DMS79 treated with DMSO at 0.1 percent for 48 hours (cell line): ENCODE measurements around the gene ORM2.
"Not testable (repeated sequence)": the region's sequence is repeated elsewhere in the genome, so short reads cannot be mapped to it uniquely, and the experiment has no call there.

Source experiments
- DNase-seq: peaks from one replicate; lab custom pipeline; 2025; lab: John Stamatoyannopoulos, UW

ORM2 gene

GRCh38 chr9:114332474-114333040, 2.9 kb downstream of the ORM2 start:
- DNase-seq, result not testable (repeated sequence)

DNA sequence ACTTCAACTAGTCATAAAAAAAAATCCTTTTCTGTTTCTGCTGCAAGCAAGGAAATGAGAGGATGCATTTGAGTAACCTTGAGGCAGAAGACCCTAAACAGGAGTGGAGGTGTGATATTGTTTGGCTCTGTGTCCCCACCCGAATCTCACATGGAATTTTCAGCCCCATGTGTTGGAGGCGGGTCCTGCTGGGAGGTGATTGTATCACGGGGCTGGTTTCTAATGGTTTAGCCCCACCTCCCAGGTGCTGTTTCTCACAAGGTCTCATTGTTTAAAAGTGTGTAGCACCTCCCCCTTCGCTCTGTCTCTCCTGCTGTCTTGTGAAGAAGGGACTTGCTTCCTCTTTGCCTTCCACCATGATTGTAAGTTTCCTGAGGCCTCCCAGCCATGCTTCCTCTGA, 4.0 kb downstream of the ORM2 start:
- DNase-seq, result not testable (repeated sequence)

DNA sequence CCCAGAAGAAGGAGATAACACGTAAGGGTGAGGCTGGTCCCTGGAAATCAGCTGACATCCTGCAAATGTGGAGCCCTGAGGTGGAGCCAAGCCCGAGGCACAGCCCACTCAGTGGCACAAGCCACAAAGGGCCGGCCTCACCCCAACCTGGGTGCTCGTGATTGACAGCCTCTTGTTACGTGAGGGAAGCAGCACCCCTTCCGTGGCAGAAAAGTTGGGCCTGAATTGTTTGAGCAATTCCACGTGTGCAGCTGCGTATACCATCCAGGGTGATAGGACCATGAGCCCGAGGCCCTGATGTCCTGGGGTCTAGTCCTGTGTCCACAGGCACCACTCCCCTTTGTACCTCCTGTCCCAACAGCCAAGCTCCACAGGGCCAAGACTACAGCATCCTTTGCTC, 4.8 kb downstream of the ORM2 start:
- DNase-seq, result no peak

DNA sequence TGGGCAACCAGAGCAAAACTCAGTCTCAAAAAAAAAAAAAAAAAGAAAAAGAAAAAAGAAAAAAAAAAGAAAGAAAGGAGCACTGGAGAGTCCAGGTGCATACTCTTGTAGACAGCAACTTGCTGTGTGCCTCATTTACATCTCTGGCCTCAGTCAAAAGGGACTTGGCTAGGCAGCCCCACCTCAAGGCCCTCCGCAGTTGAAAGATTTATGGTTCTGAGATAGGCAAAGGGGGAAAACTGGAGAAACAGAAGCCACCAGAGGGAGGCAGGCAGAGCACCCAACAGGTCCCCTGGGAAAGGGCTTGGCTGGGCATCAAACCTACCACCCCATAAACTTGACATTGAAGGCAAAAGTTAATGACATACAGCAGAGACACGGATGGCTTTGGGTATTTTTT, 6.1 kb downstream of the ORM2 start:
- no peak for DNase-seq

GRCh38 chr9:114336157-114336556, 6.5 kb downstream of the ORM2 start:
- no peak for DNase-seq

DNA sequence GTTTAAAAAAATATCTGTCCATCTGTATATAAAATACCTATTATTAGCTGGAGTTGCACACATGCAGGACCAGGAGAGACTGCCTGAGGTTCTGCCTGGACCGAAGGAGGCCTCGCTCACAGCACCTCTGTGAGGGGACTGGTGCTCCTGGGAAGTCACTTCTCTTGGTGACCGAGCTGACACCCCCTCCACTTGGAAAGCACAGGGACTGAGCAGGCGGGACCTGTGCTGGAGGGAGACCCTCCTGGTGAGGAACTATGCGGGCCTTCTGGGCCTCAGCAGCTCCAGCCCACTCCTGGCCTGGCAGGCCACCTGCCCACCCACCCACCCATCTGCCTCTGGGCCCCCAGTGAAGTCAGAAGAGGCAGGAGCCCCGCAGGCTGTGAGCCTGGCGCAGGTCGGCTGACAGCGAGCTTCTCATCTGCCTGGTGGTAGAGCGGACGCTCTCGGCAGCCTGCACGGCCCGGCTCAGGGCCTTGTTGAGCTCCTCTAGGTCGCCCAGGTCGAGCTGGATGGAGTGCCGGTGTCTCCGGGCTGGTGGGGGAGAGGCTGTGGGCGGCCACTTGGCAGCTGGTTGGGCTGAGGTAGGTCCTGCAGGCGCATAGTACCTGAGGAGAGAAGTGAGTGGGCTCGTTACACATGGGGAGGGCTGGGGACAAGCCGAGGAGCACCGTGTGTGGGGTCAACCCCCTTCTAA, 7.2 kb downstream of the ORM2 start:
- DNase-seq, result no peak

- DNase-seq, result no peak
These were observed 8.5 kb downstream of the ORM2 start for GRCh38 chr9:114338187-114338586.

- DNase-seq, result no peak
These were observed 9.7 kb downstream of the ORM2 start for GRCh38 chr9:114339130-114339908.

GRCh38 chr9:114341152-114341830, 11.6 kb downstream of the ORM2 start:
- no peak for DNase-seq

DNA sequence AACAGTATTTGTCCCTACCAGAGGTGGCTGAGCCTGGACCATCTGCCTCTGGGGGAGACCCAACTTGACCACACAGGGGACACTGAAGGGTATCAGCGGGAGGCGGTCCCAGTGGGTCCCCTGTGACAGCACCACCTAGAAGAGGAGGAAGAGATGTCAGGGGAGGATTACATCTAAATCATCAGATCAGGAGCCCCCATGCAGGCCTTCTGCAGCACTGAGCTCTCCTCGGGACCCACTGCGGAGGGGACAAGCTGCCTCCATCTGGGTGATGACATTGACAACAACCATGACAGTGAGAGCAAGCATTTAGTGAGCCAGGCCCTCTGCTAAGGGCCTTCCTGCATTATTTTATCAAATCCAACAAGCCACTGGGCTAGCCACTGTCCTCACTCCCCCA, 12.3 kb downstream of the ORM2 start:
- no peak for DNase-seq

- DNase-seq, result no peak
These were observed 13.2 kb downstream of the ORM2 start for GRCh38 chr9:114342755-114343440.

DNA sequence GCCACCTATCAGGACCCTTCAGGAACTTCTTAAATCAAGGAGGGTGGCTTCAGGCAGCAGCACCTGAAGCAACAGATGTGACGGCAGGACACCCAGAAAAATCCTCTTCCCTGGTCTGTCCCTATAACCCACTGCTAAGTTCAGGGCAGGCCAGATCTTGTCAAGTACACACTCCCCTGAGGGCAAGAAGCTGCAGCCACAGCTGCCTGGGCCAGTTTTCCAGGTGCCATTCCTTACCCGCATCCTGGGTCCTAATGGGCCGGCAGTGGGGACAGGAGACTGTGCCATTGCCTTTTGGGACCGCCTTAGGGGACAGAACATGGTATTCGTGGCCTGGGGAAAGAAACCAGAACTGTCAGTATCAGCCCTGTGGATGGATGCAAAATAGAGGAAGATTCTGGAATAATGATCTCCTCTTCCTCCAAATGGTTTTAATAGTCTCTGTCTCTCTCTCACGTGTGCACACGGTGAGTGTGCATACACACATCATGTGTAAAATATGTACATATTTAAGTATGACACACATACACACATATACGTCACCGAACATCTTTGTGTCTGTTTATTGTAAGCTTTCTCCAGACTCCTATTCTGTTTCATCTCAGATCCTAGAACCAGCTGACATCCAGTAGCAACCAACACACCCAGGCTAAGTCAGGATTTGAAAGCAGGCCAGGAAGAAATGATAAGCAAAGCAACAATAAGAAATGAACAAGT, 14.0 kb downstream of the ORM2 start:
- no peak for DNase-seq

DNA sequence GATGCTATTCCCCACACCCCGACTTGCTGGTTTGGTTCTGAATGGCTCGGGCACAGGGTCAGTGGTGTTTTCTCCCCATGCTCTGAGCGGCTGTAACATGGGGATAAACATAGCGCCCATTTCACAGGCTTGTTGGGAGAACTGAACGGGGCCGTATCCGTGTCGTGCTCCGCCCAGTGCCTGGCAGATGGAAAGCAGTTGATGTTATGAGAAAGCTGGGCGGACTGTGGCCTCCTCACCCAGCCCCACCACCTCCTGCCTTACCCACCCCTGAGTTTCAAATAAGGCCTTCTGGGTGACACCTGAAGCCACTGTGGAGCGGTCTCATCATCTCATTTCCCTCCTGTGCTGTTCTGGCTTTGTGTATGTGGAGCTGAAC, 14.5 kb downstream of the ORM2 start:
- DNase-seq, result no peak

- no peak for DNase-seq
These were observed 15.0 kb downstream of the ORM2 start for GRCh38 chr9:114344692-114345091.

GRCh38 chr9:114345493-114346065, 15.9 kb downstream of the ORM2 start:
- no peak for DNase-seq

- no peak for DNase-seq
These were observed 16.5 kb downstream of the ORM2 start for GRCh38 chr9:114346146-114346545.

GRCh38 chr9:114347675-114348074, 18.0 kb downstream of the ORM2 start:
- DNase-seq, result no peak

GRCh38 chr9:114348261-114348905, 18.7 kb downstream of the ORM2 start:
- no peak for DNase-seq

- peak; percentile 48 for DNase-seq
These were observed 19.3 kb downstream of the ORM2 start for GRCh38 chr9:114348906-114349482.
